M059J (cell line): ENCODE data around the gene ERCC1. TPM values are rescaled to one million over a fixed set of nuclear protein-coding genes. Genes with fewer than 3 reads are reported as not detected.

Experiments used
- DNase-seq: peaks from one replicate; pipeline ENCODE4 v3.0.0-alpha.2; 2012; ENCODE audit warnings: low read depth
- total RNA-seq: library from RNA; depleted of rRNA; stranded (reverse); fragments of >200 nt; shearing (Covaris generic); gene quantifications from 2 replicates; pipeline ENCODE4 v1.2.3, GENCODE V29; 2014; rRNA removed

Gene ERCC1
- total RNA-seq, 1 experiment from 2014 or later = 87.7 TPM

- no peak for DNase-seq
These were observed 55.6 kb downstream of the ERCC1 start for GRCh38 chr19:45368127-45368526.

GRCh38 chr19:45364696-45365095 lies 59.0 kb downstream of the ERCC1 start:
- DNase-seq = no peak

GRCh38 chr19:45363861-45364459 lies 59.8 kb downstream of the ERCC1 start:
- DNase-seq = no peak

- DNase-seq = no peak
These were observed 61.4 kb downstream of the ERCC1 start for GRCh38 chr19:45362291-45362690.

GRCh38 chr19:45361608-45362007 lies 62.1 kb downstream of the ERCC1 start:
- DNase-seq = no peak

- no peak for DNase-seq
These were observed 65.4 kb downstream of the ERCC1 start for GRCh38 chr19:45358213-45358792.

GRCh38 chr19:45357445-45357783 lies 66.3 kb downstream of the ERCC1 start:
- no peak for DNase-seq

Other genes starting within 250 kb of the ERCC1 start
- gene TRAPPC6A, start 245.7 kb downstream of the ERCC1 start, total RNA-seq = 6.2 and 8.2 TPM in 2 replicates
- 2.7 and 7.3 TPM in 2 replicates for gene BLOC1S3, start 245.1 kb downstream of the ERCC1 start, total RNA-seq
- gene EXOC3L2, start 178.5 kb downstream of the ERCC1 start, total RNA-seq = not detected in 2 replicates
- 7.1 and 11.0 TPM in 2 replicates for gene MARK4, start 172.6 kb downstream of the ERCC1 start, total RNA-seq
- gene CKM, start 101.0 kb downstream of the ERCC1 start, total RNA-seq = not detected in 2 replicates
- gene KLC3, start 83.2 kb downstream of the ERCC1 start, total RNA-seq = 0.42 and 2.4 TPM in 2 replicates
- 30.6 and 51.7 TPM in 2 replicates for gene ERCC2, start 53.3 kb downstream of the ERCC1 start, total RNA-seq
- 2.9 and 7.4 TPM in 2 replicates for gene PPP1R13L, start 18.8 kb downstream of the ERCC1 start, total RNA-seq
- gene POLR1G, start 17.3 kb downstream of the ERCC1 start, total RNA-seq = 11.1 and 13.4 TPM in 2 replicates
- 4.3 and 5.5 TPM in 2 replicates for gene FOSB, start 44.1 kb upstream of the ERCC1 start, total RNA-seq
- 3.5 and 4.2 TPM in 2 replicates for gene RTN2, start 73.1 kb upstream of the ERCC1 start, total RNA-seq
- 0.64 TPM in 1 of 2 replicates, not detected in the other for gene PPM1N, start 74.5 kb upstream of the ERCC1 start, total RNA-seq
- gene VASP, start 83.6 kb upstream of the ERCC1 start, total RNA-seq = 91.6 and 97.7 TPM in 2 replicates
- gene OPA3, start 160.9 kb upstream of the ERCC1 start, total RNA-seq = 8.7 and 20.2 TPM in 2 replicates
- gene GPR4, start 178.3 kb upstream of the ERCC1 start, total RNA-seq = 0.02 TPM in 1 of 2 replicates, not detected in the other
- 8.9 and 12.7 TPM in 2 replicates for gene EML2, start 215.5 kb upstream of the ERCC1 start, total RNA-seq
- 0.02 and 0.32 TPM in 2 replicates for gene GIPR, start 244.3 kb upstream of the ERCC1 start, total RNA-seq